Prostate gland (tissue), 2 donors: ENCODE measurements around the gene PDXP. TPM values are rescaled to one million over a fixed set of nuclear protein-coding genes. Genes with fewer than 3 reads are reported as not detected.

Source experiments
- DNase-seq: peaks from one replicate; pipeline ENCODE4 v3.0.0-alpha.2; 2019; ENCODE audit warnings: low spot score
- H3K27ac ChIP-seq, 2 donors: fragments of 200-600 bp; sonication (generic); 2 replicates each; pipeline ENCODE4 v1.5.1; 2017 to 2019
- H3K27me3 ChIP-seq: fragments of 200-600 bp; sonication (generic); replicated peaks from 2 replicates; pipeline ENCODE4 v1.5.1; 2019; ENCODE audit not compliant: insufficient read depth
- H3K36me3 ChIP-seq, 2 donors: fragments of 200-600 bp; sonication (generic); 1 replicate in 1 of 2; 2 replicates in 1 of 2; pipeline versions ENCODE4 v1.5.1 to v1.8.1; 2017 to 2019
- H3K4me1 ChIP-seq: fragments of 200-600 bp; sonication (generic); replicated peaks from 2 replicates; pipeline ENCODE4 v1.5.1; 2019
- H3K4me3 ChIP-seq, 2 donors: fragments of 200-600 bp; sonication (generic); 2 replicates each; pipeline ENCODE4 v1.5.1; 2017 to 2019
- H3K9me3 ChIP-seq: fragments of 200-600 bp; sonication (generic); 2 replicates; pipeline ENCODE4 v1.5.1; 2017
- CTCF ChIP-seq, 4 experiments: fragments of 200-600 bp in 2 of 4; fragments of 450-650 bp in 2 of 4; sonication (generic) in 2 of 4; IDR thresholded peaks; 1 replicate in 3 of 4; 2 replicates in 1 of 4; pipeline ENCODE4 v1.5.1; 2016 to 2019; ENCODE audit warnings: antibody characterized with exemption in 4 of 4, mild to moderate bottlenecking in 2 of 4, moderate library complexity in 2 of 4
- POLR2A ChIP-seq: fragments of 450-650 bp; IDR thresholded peaks from one replicate; pipeline ENCODE4 v1.6.1; 2016; ENCODE audit warnings: antibody characterized with exemption, mild to moderate bottlenecking
- POLR2AphosphoS5 ChIP-seq: sonication (generic); formaldehyde crosslinking; IDR thresholded peaks from one replicate; pipeline ENCODE4 v1.6.1; 2017; ENCODE audit warnings: antibody characterized with exemption
- WGBS: methylation state at CpG from one replicate; pipeline ENCODE4 v1.1.5; 2018; 5-methylcytosine and 5-hydroxymethylcytosine counted together
- intact Hi-C: fragments of 100-400 bp; cut with DNase I; formaldehyde crosslinking; loops from one replicate; pipeline ENCODE4 v1.14.2; 2022
- total RNA-seq, 2 donors: library from RNA; depleted of rRNA; stranded (reverse); fragments of >200 nt; gene quantifications; one replicate each; pipeline ENCODE4 v1.1.0, GENCODE V29; 2016

Gene PDXP
- total RNA-seq, 2 donors from 2014 or later = 12.9 to 87.8 TPM

DNA sequence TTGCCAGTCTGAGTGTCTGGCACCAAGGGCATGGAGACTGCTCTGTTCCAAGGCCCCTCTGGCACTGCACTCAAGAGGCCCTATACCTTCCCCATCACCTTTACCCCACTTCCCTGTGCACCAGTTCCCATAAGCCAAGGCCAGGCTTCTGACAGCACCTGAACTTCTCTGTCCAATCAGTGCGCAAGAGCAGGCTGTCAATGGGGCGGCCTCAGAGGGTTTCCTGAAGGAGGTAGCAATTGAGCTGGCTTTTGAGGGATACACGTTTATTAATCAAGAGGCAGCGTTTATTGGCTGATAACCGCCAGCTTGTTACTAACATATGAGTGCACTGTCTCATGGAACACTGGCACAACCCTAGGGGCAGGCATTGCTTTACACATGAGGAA is 17.0 kb upstream of the PDXP start:
- intact Hi-C loops = loop anchor here (5.0 kb wide), 2 partner anchors 36 to 151 kb away; partner anchors contain the start of gene LGALS1
- Histone ChIP-seq H3K27ac (peak overlapping the region in 1 of 2 donors; percentile 80), H3K36me3 (no peaks in the 10 kb centered on the region), H3K27me3 (no peaks in the 10 kb centered on the region), H3K4me1 (no peaks in the 10 kb centered on the region), H3K4me3 (no peak overlapping the region), H3K9me3 (no peaks in the 10 kb centered on the region)
- 70% methylated on average over 5 of the region's 5 CpGs for WGBS
- no peak for DNase-seq
- TF ChIP-seq CTCF (IDR thresholded peaks at IDR 0.05) = no peak
- TF ChIP-seq POLR2AphosphoS5 = no peak
- TF ChIP-seq POLR2A = no peak

- H3K9me3 ChIP-seq = no peaks in the 10 kb centered on the region
- no peaks in the 10 kb centered on the region for H3K27me3 ChIP-seq
- no peaks in the 10 kb centered on the region for H3K4me1 ChIP-seq
- H3K36me3 ChIP-seq = no peaks in the 10 kb centered on the region
- TF ChIP-seq POLR2A = no peak
- peak; percentile 37 for TF ChIP-seq POLR2AphosphoS5
- peak; percentile 89 to 93 (median 90) for TF ChIP-seq CTCF (IDR thresholded peaks at IDR 0.05)
- peak; percentile 74 for DNase-seq
- H3K4me3 ChIP-seq = no peak overlapping the region
- 28% methylated on average over 9 of the region's 9 CpGs for whole genome bisulfite sequencing
- no peak overlapping the region for H3K27ac ChIP-seq
- intact Hi-C loops = loop anchor here (5.0 kb wide), 2 partner anchors 34 to 149 kb away; partner anchors contain the start of gene LGALS1
These were observed 15.2 kb upstream of the PDXP start for GRCh38 chr22:37643225-37643847.

GRCh38 chr22:37647317-37647716 is 11.2 kb upstream of the PDXP start:
- Histone ChIP-seq H3K4me3 (no peak overlapping the region), H3K9me3 (no peaks in the 10 kb centered on the region), H3K36me3 (no peaks in the 10 kb centered on the region), H3K27me3 (no peaks in the 10 kb centered on the region), H3K4me1 (no peaks in the 10 kb centered on the region), H3K27ac (no peak overlapping the region)
- TF ChIP-seq CTCF (IDR thresholded peaks at IDR 0.05) = no peak
- no peak for TF ChIP-seq POLR2A
- TF ChIP-seq POLR2AphosphoS5 = no peak
- 94% methylated on average over 9 of the region's 9 CpGs for WGBS
- DNase-seq = no peak
- intact Hi-C loops = no loop called here

- no peaks in the 10 kb centered on the region for H3K4me1 ChIP-seq
- H3K36me3 ChIP-seq = no peaks in the 10 kb centered on the region
- no peak overlapping the region for H3K27ac ChIP-seq
- H3K4me3 ChIP-seq = no peak overlapping the region
- WGBS = 86% methylated on average over 9 of the region's 9 CpGs
- no peaks in the 10 kb centered on the region for H3K9me3 ChIP-seq
- DNase-seq = no peak
- no peaks in the 10 kb centered on the region for H3K27me3 ChIP-seq
- intact Hi-C loops = no loop called here
- TF ChIP-seq CTCF (IDR thresholded peaks at IDR 0.05) (no peak), POLR2A (no peak), POLR2AphosphoS5 (no peak)
These were observed 10.6 kb upstream of the PDXP start for GRCh38 chr22:37647928-37648327.
